ENCODE measurements around the gene APOBEC3C. TPM values are rescaled to one million over a fixed set of nuclear protein-coding genes. Genes with fewer than 3 reads are reported as not detected.
"Not testable (repeated sequence)": the region's sequence is repeated elsewhere in the genome, so short reads cannot be mapped to it uniquely, and the experiment has no call there.

Gene APOBEC3C
- total RNA-seq, 4 donors from 2014 or later = 6.6 to 14.4 (median 9.9) TPM

GRCh38 chr22:39055658-39056057, 41.6 kb downstream of the APOBEC3C start:
- no peak overlapping the region for H3K4me3 ChIP-seq
- 93 to 95% methylated on average over 11 of the region's 11 CpGs for WGBS, 2 donors
- no peaks in the 10 kb centered on the region for H3K36me3 ChIP-seq
- no peaks in the 10 kb centered on the region for H3K4me1 ChIP-seq
- H3K27ac ChIP-seq = no peak overlapping the region
- DNase-seq (ENCODE audit: low spot score in 2 of 2) = no peak
- H3K9me3 ChIP-seq = no peaks in the 10 kb centered on the region
- H3K27me3 ChIP-seq = no peaks in the 10 kb centered on the region
- no peak for TF ChIP-seq EP300 (IDR thresholded peaks at IDR 0.05)
- no peak for TF ChIP-seq POLR2A (IDR thresholded peaks at IDR 0.05)
- TF ChIP-seq CTCF (IDR thresholded peaks at IDR 0.05) = no peak

- H3K27ac ChIP-seq; H3K4me1 ChIP-seq; H3K36me3 ChIP-seq; H3K9me3 ChIP-seq; H3K27me3 ChIP-seq; DNase-seq (ENCODE audit: low spot score in 2 of 2); H3K4me3 ChIP-seq: not testable (repeated sequence)
- WGBS, 2 donors = 66% methylated on average over 6 of the region's 6 CpGs
These were observed 47.2 kb downstream of the APOBEC3C start for GRCh38 chr22:39061290-39061689.

- not testable (repeated sequence) for H3K4me1 ChIP-seq; H3K4me3 ChIP-seq; H3K27me3 ChIP-seq; H3K27ac ChIP-seq; H3K36me3 ChIP-seq; H3K9me3 ChIP-seq; DNase-seq (ENCODE audit: low spot score in 2 of 2)
- WGBS, 2 donors = 80 to 84% methylated on average over 10 of the region's 10 CpGs
These were observed 47.9 kb downstream of the APOBEC3C start for GRCh38 chr22:39061951-39062350.

- not testable (repeated sequence) for H3K27ac ChIP-seq; H3K4me1 ChIP-seq; H3K36me3 ChIP-seq; DNase-seq (ENCODE audit: low spot score in 2 of 2); H3K4me3 ChIP-seq; H3K27me3 ChIP-seq; H3K9me3 ChIP-seq
- 81 to 88% methylated on average over 8 of the region's 8 CpGs for WGBS, 2 donors
These were observed 49.8 kb downstream of the APOBEC3C start for GRCh38 chr22:39063904-39064303.

GRCh38 chr22:39066442-39067276, 52.6 kb downstream of the APOBEC3C start:
- not testable (repeated sequence) for H3K36me3 ChIP-seq; H3K4me1 ChIP-seq; DNase-seq (ENCODE audit: low spot score in 2 of 2); H3K9me3 ChIP-seq; H3K27me3 ChIP-seq
- H3K4me3 ChIP-seq = peak overlapping the region in 1 of 4 donors; percentile 9
- whole genome bisulfite sequencing, 2 donors = 70 to 74% methylated on average over 9 of the region's 9 CpGs
- H3K27ac ChIP-seq = peak overlapping the region in 2 of 4 donors; percentile 16 to 60

GRCh38 chr22:39068033-39068785, 54.2 kb downstream of the APOBEC3C start:
- no peak overlapping the region for H3K4me3 ChIP-seq
- H3K9me3 ChIP-seq = no peaks in the 10 kb centered on the region
- no peak overlapping the region for H3K27ac ChIP-seq
- TF ChIP-seq POLR2A (IDR thresholded peaks at IDR 0.05) (no peak), CTCF (IDR thresholded peaks at IDR 0.05) (no peak), EP300 (IDR thresholded peaks at IDR 0.05) (no peak)
- H3K4me1 ChIP-seq = peaks cover 0 to 5% (median 0%) of the 10 kb centered on the region in 4 donors
- no peaks in the 10 kb centered on the region for H3K27me3 ChIP-seq
- no peak for DNase-seq (ENCODE audit: low spot score in 2 of 2)
- H3K36me3 ChIP-seq = no peaks in the 10 kb centered on the region
- 72% methylated on average over 13 of the region's 13 CpGs for WGBS, 2 donors

Other genes with a start within 250 kb of the APOBEC3C start
- 10 to 100 TPM; 14.7 to 17.7 (median 17.1) TPM for gene DNAL4, start 220.1 kb upstream of the APOBEC3C start, total RNA-seq
- gene NPTXR, start 170.2 kb upstream of the APOBEC3C start, total RNA-seq = 10 to 100 TPM in 1 of 4 donors, 1 to 10 TPM in 3; 7.5 to 12.3 (median 8.4) TPM
- gene CBX6, start 142.0 kb upstream of the APOBEC3C start, total RNA-seq = 10 to 100 TPM; 50.0 to 78.0 (median 56.8) TPM
- gene APOBEC3A, start 56.6 kb upstream of the APOBEC3C start, total RNA-seq = 1 to 10 TPM in 1 of 4 donors, not detected in 3; 3.3 TPM
- 1 to 10 TPM in 1 of 4 donors, under 1 TPM in 2, not detected in 1; 0.39 to 3.3 (median 0.60) TPM for gene APOBEC3B, start 31.9 kb upstream of the APOBEC3C start, total RNA-seq
- gene APOBEC3D, start 6.9 kb downstream of the APOBEC3C start, total RNA-seq = 1 to 10 TPM in 2 of 4 donors, under 1 TPM in 2; 0.44 to 2.1 (median 1.1) TPM
- 1 to 10 TPM; 3.5 to 7.8 (median 5.2) TPM for gene APOBEC3F, start 26.6 kb downstream of the APOBEC3C start, total RNA-seq
- gene APOBEC3G, start 63.0 kb downstream of the APOBEC3C start, total RNA-seq = 10 to 100 TPM in 2 of 4 donors, 1 to 10 TPM in 2; 6.5 to 27.5 (median 11.4) TPM
- gene APOBEC3H, start 83.0 kb downstream of the APOBEC3C start, total RNA-seq = 1 to 10 TPM in 1 of 4 donors, not detected in 3; 1.1 TPM
- 100 to 1,000 TPM; 189 to 264 (median 206) TPM for gene CBX7, start 138.4 kb downstream of the APOBEC3C start, total RNA-seq
- gene PDGFB, start 230.7 kb downstream of the APOBEC3C start, total RNA-seq = 10 to 100 TPM in 2 of 4 donors, 1 to 10 TPM in 2; 7.5 to 22.2 (median 10.2) TPM